Posterior cingulate gyrus (tissue), 11 donors: ENCODE results near the gene CNNM3.
"Not testable (repeated sequence)": the region's sequence is repeated elsewhere in the genome, so short reads cannot be mapped to it uniquely, and the experiment has no call there.

ENCODE experiments used
- DNase-seq, 10 donors: peaks; one replicate each; pipeline versions ENCODE4 v3.0.0 to v3.0.0-alpha.2; 2020 to 2021; ENCODE audit warnings: mixed read lengths in 3 of 10
- intact Hi-C: fragments of 100-400 bp; cut with DNase I; formaldehyde crosslinking; loops from one replicate; pipeline ENCODE4 v1.15.1; 2023

The CNNM3 gene

DNA sequence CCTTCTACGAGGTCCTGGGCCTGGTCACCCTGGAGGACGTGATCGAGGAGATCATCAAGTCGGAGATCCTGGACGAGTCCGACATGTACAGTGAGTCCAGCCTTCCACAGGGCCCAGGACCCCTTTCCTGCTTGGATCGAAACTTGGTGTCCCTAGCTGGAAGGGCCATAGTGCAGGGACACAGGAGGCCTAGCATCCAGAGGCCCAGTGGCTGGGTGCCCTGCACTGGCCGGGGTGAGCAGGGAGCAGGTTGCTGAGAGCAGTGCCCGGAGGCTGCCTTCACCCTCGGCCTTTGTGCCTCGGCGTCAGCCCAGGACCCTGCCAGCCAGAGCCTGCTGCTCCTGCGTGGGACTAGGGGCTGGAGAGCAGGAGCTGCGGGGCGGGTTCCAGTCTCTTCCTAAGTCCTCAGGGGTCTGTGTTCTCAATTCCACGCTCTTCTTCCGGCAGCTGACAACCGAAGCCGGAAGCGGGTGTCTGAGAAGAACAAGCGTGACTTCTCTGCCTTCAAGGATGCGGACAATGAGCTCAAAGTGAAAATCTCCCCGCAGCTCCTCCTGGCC lies 18.9 kb upstream of the CNNM3 start:
- DNase-seq: peak in 2 of 10 donors; percentile 62 to 67
- intact Hi-C loops: no loop called here

DNA sequence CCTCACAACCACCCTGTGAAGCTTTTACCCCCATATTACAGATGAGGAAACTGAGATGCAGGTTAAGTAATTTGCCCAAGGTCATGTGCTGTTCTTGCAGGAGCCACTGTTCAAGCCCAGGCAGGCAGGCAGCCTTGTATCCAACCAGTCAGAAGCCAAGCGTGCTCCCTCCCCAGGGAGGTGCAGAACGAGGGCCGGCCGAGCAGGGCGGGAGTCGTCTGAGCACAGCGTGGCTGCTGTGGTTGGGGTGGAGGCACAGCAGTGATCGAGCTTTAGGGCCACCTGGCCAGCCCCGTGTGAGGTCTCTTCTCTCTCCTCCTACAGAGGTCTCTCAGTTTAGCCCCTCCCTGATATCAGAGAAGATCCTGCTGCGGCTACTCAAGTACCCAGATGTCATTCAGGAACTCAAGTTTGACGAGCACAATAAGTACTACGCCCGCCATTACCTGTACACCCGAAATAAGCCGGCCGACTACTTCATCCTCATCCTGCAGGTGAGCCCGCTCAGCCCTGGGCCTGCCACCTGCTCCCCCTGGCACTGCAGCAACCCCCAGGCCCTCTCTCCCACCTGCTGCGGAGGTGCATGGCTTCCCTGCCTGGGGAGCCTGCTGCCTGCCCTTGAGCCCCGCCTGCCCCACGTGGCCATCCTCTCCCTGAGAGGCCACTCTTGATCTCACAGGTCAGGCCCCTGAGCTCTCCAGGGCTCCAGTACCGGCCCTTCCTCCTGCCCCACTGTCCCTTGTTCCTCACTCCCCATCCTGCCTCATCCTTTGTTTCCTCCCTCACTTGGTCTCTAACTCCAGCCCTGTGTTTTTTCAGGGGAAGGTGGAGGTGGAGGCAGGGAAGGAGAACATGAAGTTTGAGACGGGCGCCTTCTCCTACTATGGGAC lies 17.1 kb upstream of the CNNM3 start:
- intact Hi-C loops: no loop called here
- peak in 2 of 10 donors; percentile 50 to 75 for DNase-seq

DNA sequence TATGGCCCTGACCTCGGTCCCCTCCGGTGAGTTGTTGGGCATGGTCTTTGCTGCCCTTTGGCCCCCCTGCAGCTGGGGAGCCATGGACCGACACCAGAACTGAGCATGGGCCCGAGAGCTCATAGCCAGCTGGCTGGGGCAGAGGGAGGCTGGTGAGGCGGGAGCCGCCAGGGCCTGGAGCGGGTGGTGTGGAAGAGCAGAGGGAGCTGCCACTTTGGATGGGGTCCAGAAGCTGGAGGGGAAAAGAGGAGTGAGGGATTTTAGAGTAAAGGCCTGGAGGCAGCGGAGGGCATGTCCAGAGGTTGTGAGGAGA lies 16.5 kb upstream of the CNNM3 start:
- intact Hi-C loops: no loop called here
- peak in 2 of 10 donors; percentile 71 to 78 for DNase-seq

DNA sequence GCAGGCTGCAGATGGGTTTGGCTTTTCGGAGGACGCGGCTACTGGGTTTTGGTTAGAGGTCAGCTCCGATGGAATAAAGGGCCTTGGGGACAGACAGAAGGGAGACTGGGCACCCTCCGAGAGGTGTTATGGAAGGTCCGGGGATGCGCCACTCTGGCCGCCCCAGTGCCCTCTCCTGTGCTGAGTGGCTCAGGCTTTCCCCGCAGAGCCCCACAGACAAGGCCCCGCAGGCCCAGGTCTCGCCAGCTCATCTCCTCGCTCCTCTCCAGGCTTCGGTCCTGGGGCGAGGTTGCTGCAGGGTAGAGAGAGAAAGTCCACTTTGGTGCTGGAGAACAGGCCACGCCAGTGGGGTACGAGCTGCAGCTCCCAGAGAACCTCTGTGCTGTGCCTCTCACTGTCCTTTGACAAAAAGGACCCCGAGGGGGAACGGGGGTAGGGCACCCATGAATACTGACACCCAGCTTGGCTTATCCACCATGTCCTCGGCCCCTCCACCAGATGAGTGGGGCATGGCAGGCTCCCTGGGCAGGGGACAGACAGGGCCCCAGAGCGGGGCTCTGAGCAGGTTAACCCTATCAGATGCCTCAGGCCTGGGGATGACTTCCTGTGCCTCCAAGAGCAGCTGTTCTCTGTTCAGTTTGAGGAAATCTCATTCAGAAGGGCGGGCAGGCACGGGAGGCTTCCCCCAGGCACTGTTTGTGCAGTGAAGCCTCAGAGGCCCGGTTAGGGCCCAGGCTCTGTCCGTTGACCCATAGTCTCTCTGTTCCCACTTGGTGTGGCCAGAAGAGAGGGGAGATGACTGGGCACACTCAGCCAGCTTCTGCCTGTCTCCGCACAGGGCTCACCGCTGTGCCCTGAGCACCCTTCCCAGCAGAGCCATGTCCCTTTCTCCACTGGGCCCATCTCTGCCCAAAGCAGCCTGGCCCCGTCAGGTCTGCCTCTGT lies 15.7 kb upstream of the CNNM3 start:
- peak in 2 of 10 donors; percentile 69 to 80 for DNase-seq
- intact Hi-C loops: loop anchor here (5.0 kb wide), 2 partner anchors 33 to 63 kb away; no protein-coding TSS in a partner anchor

DNA sequence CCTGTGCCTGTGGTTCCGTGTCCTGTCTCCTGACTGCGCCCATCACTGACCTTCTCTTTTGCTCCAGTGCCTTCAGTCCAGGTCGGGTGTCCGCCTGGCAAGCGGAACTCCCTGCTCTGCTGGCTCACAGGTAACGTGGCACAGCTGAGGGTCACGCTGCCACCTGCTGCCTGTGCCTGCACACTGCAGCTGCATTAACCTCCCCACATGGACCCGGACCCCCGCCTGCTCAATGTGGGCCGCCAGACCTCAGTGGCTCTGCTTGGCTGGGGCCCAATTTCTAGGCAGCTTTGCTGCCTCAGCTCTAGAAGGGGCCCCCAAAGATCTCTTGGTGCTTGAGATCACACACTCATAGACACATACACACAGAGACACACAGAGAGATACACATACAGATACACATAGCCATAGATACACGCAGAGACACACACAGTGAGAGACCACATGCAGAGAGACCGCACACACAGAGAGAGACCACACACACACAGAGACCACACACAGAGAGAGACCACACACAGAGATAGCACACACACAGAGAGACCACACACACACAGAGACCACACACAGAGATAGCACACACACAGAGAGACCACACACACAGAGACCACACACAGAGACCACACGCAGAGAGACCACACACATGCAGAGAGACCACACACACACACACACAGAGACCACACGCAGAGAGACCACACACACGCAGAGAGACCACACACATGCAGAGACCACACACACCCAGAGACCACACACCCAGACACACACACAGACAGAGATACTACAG lies 14.9 kb upstream of the CNNM3 start:
- DNase-seq: peak; percentile 48 to 96 (median 72)
- intact Hi-C loops: loop anchor here (5.0 kb wide), 2 partner anchors 34 to 64 kb away; no protein-coding TSS in a partner anchor

DNA sequence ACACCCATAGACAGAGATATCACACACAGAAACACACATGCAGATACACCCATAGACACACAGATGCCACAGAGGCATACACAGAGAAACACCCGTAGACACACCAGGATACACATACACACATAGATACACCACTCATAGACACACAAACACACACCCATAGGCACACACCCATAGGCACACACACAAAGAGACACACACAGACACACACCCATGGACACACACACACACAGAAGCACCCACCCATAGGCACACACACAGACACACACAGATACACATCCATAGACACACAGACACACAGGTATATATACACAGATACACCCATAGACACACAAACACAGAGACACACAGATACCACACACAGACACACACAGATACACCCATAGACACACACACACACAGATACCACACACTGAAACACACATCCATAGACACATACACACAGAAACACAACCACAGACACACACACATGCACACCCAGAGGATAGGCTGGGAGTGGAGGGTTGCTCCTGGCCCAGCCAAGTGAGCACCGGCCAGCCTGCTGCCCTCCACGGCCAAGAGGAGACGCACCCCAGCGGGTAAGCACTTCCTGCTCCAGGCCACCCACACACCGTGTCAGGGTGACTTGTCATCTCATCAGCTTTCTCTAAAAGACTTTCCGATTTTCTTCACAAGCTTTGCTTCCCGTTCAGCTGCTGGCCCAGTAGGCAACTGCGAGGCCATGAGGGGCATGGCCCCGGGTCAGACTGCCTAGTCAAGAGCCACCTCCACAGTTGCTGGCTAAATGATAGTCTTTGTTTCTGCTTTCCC lies 14.1 kb upstream of the CNNM3 start:
- intact Hi-C loops: loop anchor here (5.0 kb wide), 2 partner anchors 35 to 65 kb away; no protein-coding TSS in a partner anchor
- peak in 2 of 10 donors; percentile 44 to 73 for DNase-seq

DNA sequence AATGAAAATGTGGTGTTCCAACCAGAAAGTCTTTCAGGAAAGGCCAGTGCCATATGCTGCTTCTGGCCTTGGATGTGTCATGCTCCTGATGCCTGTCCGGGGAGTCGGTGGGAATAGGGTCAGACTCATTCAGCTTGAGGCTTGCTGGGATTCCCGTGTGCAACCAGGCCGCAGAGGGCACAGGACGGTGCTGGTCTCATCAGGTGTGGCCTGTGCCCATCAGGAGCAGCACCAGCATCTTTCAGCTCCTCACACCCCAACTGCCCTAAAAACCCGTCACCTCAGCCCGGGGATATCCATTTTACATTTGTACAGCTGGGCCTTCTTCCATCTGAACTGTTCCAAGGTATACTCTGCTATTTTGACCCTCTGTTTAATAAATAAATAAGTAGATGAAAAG lies 13.3 kb upstream of the CNNM3 start:
- intact Hi-C loops: loop anchor here (5.0 kb wide), 2 partner anchors 35 to 65 kb away; no protein-coding TSS in a partner anchor
- DNase-seq: peak in 2 of 10 donors; percentile 26 to 36

DNA sequence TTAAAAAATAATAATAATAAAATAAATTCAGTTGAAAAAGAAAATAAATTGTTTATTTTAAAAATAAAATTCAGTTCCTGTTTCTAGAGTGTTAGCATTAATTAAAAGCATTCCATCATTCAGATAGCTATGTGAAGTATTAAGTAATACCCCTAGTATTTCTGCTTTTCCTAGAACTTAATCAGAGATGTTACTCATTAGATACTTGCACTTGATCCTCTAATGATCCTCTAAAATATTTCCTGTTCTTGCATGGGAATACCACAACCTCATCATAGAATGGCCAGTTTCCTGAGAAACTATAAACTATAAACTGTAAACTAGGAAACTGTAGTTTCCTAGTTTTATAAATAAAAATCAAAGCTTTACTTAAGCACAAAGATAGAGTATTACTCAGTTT lies 11.1 kb upstream of the CNNM3 start:
- intact Hi-C loops: loop anchor here (5.0 kb wide), 2 partner anchors 38 to 68 kb away; no protein-coding TSS in a partner anchor
- DNase-seq: no peak

DNA sequence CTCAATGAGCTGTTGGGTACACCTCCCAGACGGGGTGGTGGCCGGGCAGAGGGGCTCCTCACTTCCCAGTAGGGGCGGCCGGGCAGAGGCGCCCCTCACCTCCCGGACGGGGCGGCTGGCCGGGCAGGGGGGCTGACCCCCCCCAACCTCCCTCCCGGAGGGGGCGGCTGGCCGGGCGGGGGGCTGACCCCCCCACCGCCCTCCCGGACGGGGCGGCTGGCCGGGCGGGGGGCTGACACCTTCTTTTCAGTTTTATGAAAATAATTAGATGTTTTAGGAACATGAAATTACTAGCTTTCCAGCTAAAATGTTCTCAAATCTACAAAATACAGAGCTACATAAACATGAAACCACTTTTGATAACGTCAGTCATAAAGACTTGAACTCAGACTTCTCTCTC lies 10.1 kb upstream of the CNNM3 start:
- intact Hi-C loops: not testable (repeated sequence)
- DNase-seq: peak in 2 of 10 donors; percentile 3 to 24

DNA sequence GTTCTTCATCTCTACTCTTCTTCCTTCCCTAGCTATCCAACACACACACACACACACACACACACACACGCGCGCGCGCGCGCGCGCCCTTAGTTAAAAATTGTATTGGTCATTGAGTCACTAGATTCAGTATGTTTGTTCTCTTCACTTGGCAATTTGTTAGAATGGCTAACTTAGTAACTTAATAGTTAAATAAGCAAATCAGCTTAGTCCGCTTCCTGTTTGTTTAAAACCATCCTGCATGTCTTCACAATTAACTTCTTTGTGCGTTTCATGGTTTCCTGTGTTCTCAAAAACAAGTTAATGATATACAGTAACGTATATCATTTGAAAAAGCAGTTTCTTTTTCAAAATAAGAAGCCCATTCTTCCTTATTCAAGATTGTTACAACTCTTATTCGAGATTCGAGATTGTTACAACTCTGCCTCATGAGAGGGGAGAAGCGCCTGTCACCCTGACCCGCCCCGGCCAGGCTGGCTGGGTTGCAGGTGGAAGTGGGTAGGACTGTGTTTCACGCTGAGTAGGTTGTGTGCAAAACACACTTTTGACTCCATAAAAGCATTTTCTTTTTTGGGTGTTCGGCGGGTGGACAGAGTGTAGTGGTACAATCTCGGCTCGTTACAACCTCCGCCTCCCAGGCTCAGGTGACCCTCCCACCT lies 9.5 kb upstream of the CNNM3 start:
- intact Hi-C loops: no loop called here
- peak in 2 of 10 donors; percentile 63 to 75 for DNase-seq

DNA sequence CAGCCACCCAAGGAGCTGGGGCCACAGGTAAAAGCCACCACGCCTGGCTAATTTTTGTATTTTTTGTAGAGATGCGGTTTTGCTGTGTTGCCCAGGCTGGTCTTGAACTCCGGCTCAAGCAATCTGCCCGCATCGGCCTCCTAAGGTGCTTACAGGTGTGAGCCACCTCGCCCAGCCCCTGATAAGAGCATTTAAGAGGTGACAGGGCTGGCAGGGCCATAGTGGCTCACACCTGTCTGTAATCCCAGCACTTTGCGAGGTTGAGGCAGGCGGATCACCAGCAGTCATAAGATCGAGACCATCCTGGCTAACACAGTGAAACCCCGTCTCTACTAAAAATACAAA lies 9.0 kb upstream of the CNNM3 start:
- DNase-seq: peak in 1 of 10 donors; percentile 46
- intact Hi-C loops: no loop called here

DNA sequence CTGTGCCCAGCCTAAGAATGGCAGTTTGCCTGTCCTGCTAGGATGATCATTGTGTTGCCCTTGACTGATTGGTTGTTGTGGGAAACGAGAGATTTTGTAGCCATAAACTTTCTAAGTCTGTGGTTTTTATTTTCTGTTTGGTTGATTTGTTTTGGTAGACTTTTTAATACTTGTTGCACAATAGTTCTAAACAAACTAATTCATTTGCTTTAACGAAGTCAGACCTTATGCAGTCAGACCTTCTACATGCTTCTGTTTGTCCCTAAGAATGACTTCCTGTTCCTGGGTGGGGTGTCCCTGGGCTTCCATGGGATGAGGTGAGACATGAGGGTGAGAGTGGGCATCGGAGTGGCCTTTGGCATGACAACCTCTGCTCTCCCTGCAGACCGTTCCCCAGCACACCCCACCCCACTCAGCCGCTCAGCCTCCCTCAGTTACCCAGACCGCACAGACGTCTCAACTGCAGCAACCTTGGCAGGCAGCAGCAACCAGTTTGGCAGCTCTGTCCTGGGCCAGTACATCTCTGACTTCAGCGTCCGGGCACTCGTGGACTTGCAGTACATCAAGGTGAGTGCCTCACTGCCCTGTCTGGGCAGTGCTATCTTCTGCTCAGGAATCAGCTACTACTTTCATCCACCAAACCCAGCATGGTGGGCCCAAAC lies 7.8 kb upstream of the CNNM3 start:
- intact Hi-C loops: no loop called here
- DNase-seq: peak in 2 of 10 donors; percentile 55 to 63

DNA sequence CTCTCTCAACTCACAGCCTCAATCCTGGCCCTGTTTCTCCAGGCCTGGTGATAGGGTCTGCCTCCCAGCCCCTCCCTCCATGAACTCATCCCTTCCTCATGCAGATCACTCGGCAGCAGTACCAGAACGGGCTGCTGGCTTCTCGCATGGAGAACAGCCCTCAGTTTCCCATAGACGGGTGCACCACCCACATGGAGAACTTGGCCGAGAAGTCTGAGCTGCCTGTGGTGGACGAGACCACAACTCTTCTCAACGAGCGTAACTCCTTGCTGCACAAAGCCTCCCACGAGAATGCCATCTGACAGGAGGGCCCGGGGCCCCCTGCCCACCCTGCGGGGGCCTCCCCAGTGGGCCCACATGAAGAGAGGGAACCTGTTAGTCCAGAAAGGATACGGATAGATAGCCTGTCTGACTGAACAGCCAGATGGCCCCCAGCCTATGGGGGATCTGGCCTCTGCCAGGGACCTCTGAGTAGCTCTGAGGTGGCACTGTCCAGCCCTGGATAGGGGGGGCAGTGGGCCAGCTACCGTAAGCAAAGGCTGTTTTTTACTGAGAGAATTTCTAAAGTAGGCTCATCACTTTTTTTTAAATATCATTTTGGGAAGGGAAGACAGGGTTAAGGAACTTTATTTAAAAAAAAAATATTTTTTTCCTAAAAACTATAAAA lies 6.7 kb upstream of the CNNM3 start:
- intact Hi-C loops: no loop called here
- peak in 2 of 10 donors; percentile 60 to 62 for DNase-seq

DNA sequence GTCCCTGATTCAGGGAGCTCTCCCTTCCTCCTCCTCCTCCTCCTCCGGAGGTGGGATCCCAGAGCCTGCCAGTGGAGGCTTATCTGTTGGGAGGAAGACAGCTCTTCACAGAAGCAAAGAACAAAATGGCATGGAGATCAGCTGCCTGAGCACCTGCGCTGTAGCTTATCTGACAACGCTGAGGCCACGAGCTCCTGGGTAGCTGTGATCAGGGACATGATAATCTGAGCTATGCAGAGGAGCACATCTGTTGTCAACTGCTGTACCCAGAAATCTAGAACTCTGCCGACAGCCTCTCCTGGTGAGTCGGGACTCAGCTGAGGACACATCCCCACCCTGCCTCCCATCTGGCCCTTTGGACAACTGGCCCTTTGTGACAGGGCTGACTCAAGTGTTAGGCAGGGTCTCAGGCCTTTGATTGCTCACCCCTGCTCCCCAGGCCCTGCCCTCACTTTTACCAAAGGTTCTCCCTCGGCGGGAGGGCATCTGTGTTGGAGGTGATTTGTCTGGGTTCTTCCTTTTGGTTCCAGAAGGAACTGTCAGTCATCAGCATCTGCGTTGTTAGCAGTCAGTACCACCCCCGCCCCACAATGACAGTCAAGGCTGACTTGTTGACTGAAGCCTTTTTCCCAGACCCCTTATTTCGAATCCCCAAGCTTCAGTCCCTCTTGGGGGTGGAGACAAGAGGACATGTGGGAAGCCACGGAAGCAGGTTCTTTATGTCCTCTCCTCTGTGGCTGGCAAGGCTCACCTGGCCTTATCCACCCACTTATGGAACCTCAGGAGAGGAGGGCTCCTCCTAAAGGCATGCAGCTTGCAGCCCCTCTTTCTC lies 5.9 kb upstream of the CNNM3 start:
- intact Hi-C loops: no loop called here

DNA sequence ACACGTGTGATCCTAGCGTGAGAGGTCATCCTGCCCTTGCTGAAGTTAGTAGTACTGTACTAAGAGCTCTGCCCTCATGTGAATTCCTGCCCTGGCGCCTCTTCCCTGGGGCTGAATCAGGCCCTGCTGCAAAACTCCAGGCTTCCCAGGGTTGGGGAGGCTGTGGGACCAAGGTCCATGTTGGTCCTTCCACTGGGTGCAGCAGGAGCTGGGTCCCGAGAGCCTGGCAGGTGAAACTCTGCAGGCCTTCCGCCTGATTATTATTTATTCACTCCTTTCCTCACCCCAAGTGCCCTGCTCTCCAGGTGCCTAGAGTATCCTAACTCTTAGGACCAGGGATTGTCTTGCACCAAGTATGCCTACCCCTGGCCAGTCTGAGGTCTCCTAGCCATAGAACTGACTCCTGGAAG lies 5.3 kb upstream of the CNNM3 start:
- intact Hi-C loops: no loop called here

More for the DNA sequence above, 5.9 kb upstream of the CNNM3 start:
- DNase-seq: peak in 3 of 10 donors; percentile 32 to 86 (median 69)

DNA sequence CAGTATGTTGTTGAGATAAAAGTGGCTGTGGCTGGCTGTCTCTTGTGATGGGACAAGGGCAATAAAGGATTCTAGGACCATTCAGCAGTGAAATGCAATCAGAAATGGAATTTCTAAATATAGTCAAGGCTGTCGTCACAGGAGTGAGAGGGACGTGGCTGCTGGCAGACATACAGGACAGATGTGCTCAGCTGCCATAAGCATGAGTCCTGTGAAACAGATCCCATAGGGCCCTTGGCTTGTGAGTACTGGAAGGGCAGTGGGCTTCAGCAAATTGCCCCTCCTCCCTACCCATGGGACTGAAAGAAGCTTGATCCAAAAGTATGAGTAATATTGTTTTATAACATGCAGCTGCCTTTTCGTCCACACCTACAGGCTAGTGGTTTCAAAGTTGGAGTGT lies 4.2 kb upstream of the CNNM3 start:
- DNase-seq: peak in 2 of 10 donors; percentile 61 to 70
- intact Hi-C loops: no loop called here

More for the DNA sequence above, 5.3 kb upstream of the CNNM3 start:
- DNase-seq: peak in 2 of 10 donors; percentile 55 to 61
